ENCODE measurements around the gene UXS1. TPM values are rescaled to one million over a fixed set of nuclear protein-coding genes. Genes with fewer than 3 reads are reported as not detected.

The UXS1 gene
- polyA plus RNA-seq, 1 donor, result 43.0 TPM

- Histone ChIP-seq H3K36me3 (ENCODE audit: control insufficient read depth, insufficient read depth, low read length) (peaks cover 61% of the 10 kb centered on the region), H3K27ac (ENCODE audit: low read length) (no peak overlapping the region), H3K4me3 (ENCODE audit: low read length) (no peak overlapping the region), H3K4me1 (ENCODE audit: control insufficient read depth, insufficient read depth, low read length) (no peaks in the 10 kb centered on the region), H3K9me3 (ENCODE audit: control insufficient read depth, low read depth, low read length) (no peaks in the 10 kb centered on the region), H3K27me3 (ENCODE audit: control insufficient read depth, insufficient read depth, low read length) (no peaks in the 10 kb centered on the region)
- no peak for DNase-seq
- WGBS (ENCODE audit: insufficient coverage, low lambda C conversion rate), result no CpG with 5 or more reads among the region's 5 CpGs
Observed at GRCh38 chr2:106099691-106100090, 94.4 kb downstream of the UXS1 start.

- WGBS (ENCODE audit: insufficient coverage, low lambda C conversion rate), result 80% methylated on average over 1 of the region's 9 CpGs
- Histone ChIP-seq H3K36me3 (ENCODE audit: control insufficient read depth, insufficient read depth, low read length) (peaks cover 67% of the 10 kb centered on the region), H3K27me3 (ENCODE audit: control insufficient read depth, insufficient read depth, low read length) (no peaks in the 10 kb centered on the region)
Observed at GRCh38 chr2:106098664-106099063, 95.4 kb downstream of the UXS1 start.

GRCh38 chr2:106098081-106098480, 96.0 kb downstream of the UXS1 start:
- WGBS (ENCODE audit: insufficient coverage, low lambda C conversion rate), result no CpG with 5 or more reads among the region's 3 CpGs
- no peak for DNase-seq
- Histone ChIP-seq H3K27me3 (ENCODE audit: control insufficient read depth, insufficient read depth, low read length) (no peaks in the 10 kb centered on the region), H3K4me3 (ENCODE audit: low read length) (no peak overlapping the region), H3K27ac (ENCODE audit: low read length) (no peak overlapping the region), H3K9me3 (ENCODE audit: control insufficient read depth, low read depth, low read length) (no peaks in the 10 kb centered on the region), H3K36me3 (ENCODE audit: control insufficient read depth, insufficient read depth, low read length) (peaks cover 63% of the 10 kb centered on the region), H3K4me1 (ENCODE audit: control insufficient read depth, insufficient read depth, low read length) (no peaks in the 10 kb centered on the region)

More at GRCh38 chr2:106098664-106099063, 95.4 kb downstream of the UXS1 start:
- Histone ChIP-seq H3K9me3 (ENCODE audit: control insufficient read depth, low read depth, low read length) (no peaks in the 10 kb centered on the region), H3K4me3 (ENCODE audit: low read length) (no peak overlapping the region), H3K4me1 (ENCODE audit: control insufficient read depth, insufficient read depth, low read length) (no peaks in the 10 kb centered on the region), H3K27ac (ENCODE audit: low read length) (no peak overlapping the region)
- DNase-seq, result no peak

- Histone ChIP-seq H3K27ac (ENCODE audit: low read length) (no peak overlapping the region), H3K36me3 (ENCODE audit: control insufficient read depth, insufficient read depth, low read length) (peaks cover 64% of the 10 kb centered on the region)
- WGBS (ENCODE audit: insufficient coverage, low lambda C conversion rate), result no CpG with 5 or more reads among the region's 26 CpGs
Observed at GRCh38 chr2:106097038-106098000, 96.8 kb downstream of the UXS1 start.

GRCh38 chr2:106096299-106097037, 97.6 kb downstream of the UXS1 start:
- Histone ChIP-seq H3K9me3 (ENCODE audit: control insufficient read depth, low read depth, low read length) (no peaks in the 10 kb centered on the region), H3K27me3 (ENCODE audit: control insufficient read depth, insufficient read depth, low read length) (no peaks in the 10 kb centered on the region), H3K4me1 (ENCODE audit: control insufficient read depth, insufficient read depth, low read length) (no peaks in the 10 kb centered on the region), H3K36me3 (ENCODE audit: control insufficient read depth, insufficient read depth, low read length) (peaks cover 64% of the 10 kb centered on the region), H3K4me3 (ENCODE audit: low read length) (no peak overlapping the region), H3K27ac (ENCODE audit: low read length) (no peak overlapping the region)
- no peak for DNase-seq
- no CpG with 5 or more reads among the region's 12 CpGs for WGBS (ENCODE audit: insufficient coverage, low lambda C conversion rate)

More at GRCh38 chr2:106097038-106098000, 96.8 kb downstream of the UXS1 start:
- Histone ChIP-seq H3K27me3 (ENCODE audit: control insufficient read depth, insufficient read depth, low read length) (no peaks in the 10 kb centered on the region), H3K4me3 (ENCODE audit: low read length) (no peak overlapping the region), H3K9me3 (ENCODE audit: control insufficient read depth, low read depth, low read length) (no peaks in the 10 kb centered on the region), H3K4me1 (ENCODE audit: control insufficient read depth, insufficient read depth, low read length) (no peaks in the 10 kb centered on the region)
- DNase-seq, result no peak

GRCh38 chr2:106095478-106096298, 98.4 kb downstream of the UXS1 start:
- no peak overlapping the region for H3K4me3 ChIP-seq (ENCODE audit: low read length)
- 100% methylated on average over 1 of the region's 21 CpGs for WGBS (ENCODE audit: insufficient coverage, low lambda C conversion rate)
- H3K9me3 ChIP-seq (ENCODE audit: control insufficient read depth, low read depth, low read length), result no peaks in the 10 kb centered on the region
- H3K4me1 ChIP-seq (ENCODE audit: control insufficient read depth, insufficient read depth, low read length), result no peaks in the 10 kb centered on the region
- no peak for DNase-seq
- H3K27me3 ChIP-seq (ENCODE audit: control insufficient read depth, insufficient read depth, low read length), result no peaks in the 10 kb centered on the region
- H3K27ac ChIP-seq (ENCODE audit: low read length), result no peak overlapping the region
- H3K36me3 ChIP-seq (ENCODE audit: control insufficient read depth, insufficient read depth, low read length), result peaks cover 60% of the 10 kb centered on the region

- no CpG with 5 or more reads among the region's 13 CpGs for WGBS (ENCODE audit: insufficient coverage, low lambda C conversion rate)
Observed at GRCh38 chr2:106094131-106094841, 99.8 kb downstream of the UXS1 start.

GRCh38 chr2:106090916-106091618, 103.0 kb downstream of the UXS1 start:
- Histone ChIP-seq H3K36me3 (ENCODE audit: control insufficient read depth, insufficient read depth, low read length) (peaks cover 22% of the 10 kb centered on the region), H3K27ac (ENCODE audit: low read length) (no peak overlapping the region), H3K4me1 (ENCODE audit: control insufficient read depth, insufficient read depth, low read length) (no peaks in the 10 kb centered on the region), H3K27me3 (ENCODE audit: control insufficient read depth, insufficient read depth, low read length) (no peaks in the 10 kb centered on the region), H3K4me3 (ENCODE audit: low read length) (no peak overlapping the region), H3K9me3 (ENCODE audit: control insufficient read depth, low read depth, low read length) (no peaks in the 10 kb centered on the region)
- peak in 1 of 2 donors; percentile 64 for DNase-seq
- 100% methylated on average over 1 of the region's 4 CpGs for WGBS (ENCODE audit: insufficient coverage, low lambda C conversion rate)

More at GRCh38 chr2:106094131-106094841, 99.8 kb downstream of the UXS1 start:
- Histone ChIP-seq H3K27ac (ENCODE audit: low read length) (no peak overlapping the region), H3K4me3 (ENCODE audit: low read length) (no peak overlapping the region), H3K27me3 (ENCODE audit: control insufficient read depth, insufficient read depth, low read length) (no peaks in the 10 kb centered on the region), H3K9me3 (ENCODE audit: control insufficient read depth, low read depth, low read length) (no peaks in the 10 kb centered on the region), H3K36me3 (ENCODE audit: control insufficient read depth, insufficient read depth, low read length) (peaks cover 47% of the 10 kb centered on the region), H3K4me1 (ENCODE audit: control insufficient read depth, insufficient read depth, low read length) (no peaks in the 10 kb centered on the region)
- no peak for DNase-seq

- no peak overlapping the region for H3K27ac ChIP-seq (ENCODE audit: low read length)
- no peaks in the 10 kb centered on the region for H3K27me3 ChIP-seq (ENCODE audit: control insufficient read depth, insufficient read depth, low read length)
- no peak for DNase-seq
- no peak overlapping the region for H3K4me3 ChIP-seq (ENCODE audit: low read length)
- peaks cover 15% of the 10 kb centered on the region for H3K36me3 ChIP-seq (ENCODE audit: control insufficient read depth, insufficient read depth, low read length)
- no peaks in the 10 kb centered on the region for H3K9me3 ChIP-seq (ENCODE audit: control insufficient read depth, low read depth, low read length)
- H3K4me1 ChIP-seq (ENCODE audit: control insufficient read depth, insufficient read depth, low read length), result no peaks in the 10 kb centered on the region
- no CpG with 5 or more reads among the region's 1 CpG for WGBS (ENCODE audit: insufficient coverage, low lambda C conversion rate)
Observed at GRCh38 chr2:106089611-106090010, 104.5 kb downstream of the UXS1 start.
